Activated T-helper 17 cell treated with anti-CD3 and anti-CD28 coated beads, Interleukin-2, amount 50 U/mL, for 72 hours (primary cell): ENCODE results near the gene IGFL3. TPM values are rescaled to one million over a fixed set of nuclear protein-coding genes. Genes with fewer than 3 reads are reported as not detected.
"Not testable (repeated sequence)": the region's sequence is repeated elsewhere in the genome, so short reads cannot be mapped to it uniquely, and the experiment has no call there.

Experiments used
- ATAC-seq: fragments of 150-1000 bp; cut with Tn5 transposase; replicated peaks from 2 replicates; pipeline ENCODE4 v1.10.0; 2021; ENCODE audit warnings: mild to moderate bottlenecking, moderate library complexity
- H3K27ac Mint-ChIP-seq: one replicate; pipeline ENCODE4 v1.8.0; 2022; ENCODE audit warnings: mixed read lengths
- H3K27me3 Mint-ChIP-seq: one replicate; pipeline ENCODE4 v1.8.0; 2022; ENCODE audit warnings: mixed read lengths
- H3K36me3 Mint-ChIP-seq: one replicate; pipeline ENCODE4 v1.8.0; 2022; ENCODE audit warnings: low read depth, mild to moderate bottlenecking, mixed read lengths
- H3K4me1 Mint-ChIP-seq: one replicate; pipeline ENCODE4 v1.8.0; 2022; ENCODE audit warnings: mixed read lengths
- H3K4me3 Mint-ChIP-seq: one replicate; pipeline ENCODE4 v1.8.0; 2022; ENCODE audit warnings: mild to moderate bottlenecking, mixed read lengths
- H3K9me3 Mint-ChIP-seq: one replicate; pipeline ENCODE4 v1.8.0; 2022; ENCODE audit warnings: mixed read lengths
- total RNA-seq, 2 donors: library from RNA; stranded (reverse); gene quantifications; one replicate each; pipeline ENCODE4 v1.2.3, GENCODE V29; 2022

Gene IGFL3
- not detected for total RNA-seq

DNA sequence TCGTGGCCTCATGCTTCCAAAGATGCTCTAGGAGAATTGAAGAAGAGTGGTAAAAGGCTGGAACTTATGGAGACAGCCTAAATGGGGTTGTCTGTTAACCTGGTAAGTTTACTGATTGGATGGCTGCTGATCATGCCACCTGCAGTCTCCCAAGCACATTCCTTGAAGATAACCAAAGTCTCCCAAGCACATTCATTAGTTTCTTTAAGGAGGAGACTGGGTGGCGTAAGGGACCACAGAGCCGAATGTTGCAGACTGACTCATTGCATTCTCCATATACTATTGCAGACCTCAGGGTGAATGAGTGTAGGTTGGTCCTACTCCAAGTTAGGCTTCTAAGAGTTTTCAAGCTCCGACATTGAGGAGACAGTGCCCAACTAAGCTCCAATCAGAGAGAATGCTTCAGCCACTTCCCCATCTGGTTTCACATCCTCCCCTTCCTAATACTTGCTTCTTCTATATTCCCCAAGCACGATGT is at the start of gene IGFL3:
Gene IGFL3, minus strand, starts transcription at position 51 of the 478 bp plus-strand sequence. Its CDS starts 39 bp downstream, at position 12.
- H3K36me3 Mint-ChIP-seq = no peaks in the 10 kb centered on the region
- H3K9me3 Mint-ChIP-seq = no peaks in the 10 kb centered on the region
- no peak within 1 kb of the TSS for H3K27ac Mint-ChIP-seq
- H3K4me1 Mint-ChIP-seq = no peaks in the 10 kb centered on the region
- no peak within 1 kb of the TSS for H3K4me3 Mint-ChIP-seq
- peaks cover 73% of the 10 kb centered on the region for H3K27me3 Mint-ChIP-seq
- ATAC-seq = no peak

DNA sequence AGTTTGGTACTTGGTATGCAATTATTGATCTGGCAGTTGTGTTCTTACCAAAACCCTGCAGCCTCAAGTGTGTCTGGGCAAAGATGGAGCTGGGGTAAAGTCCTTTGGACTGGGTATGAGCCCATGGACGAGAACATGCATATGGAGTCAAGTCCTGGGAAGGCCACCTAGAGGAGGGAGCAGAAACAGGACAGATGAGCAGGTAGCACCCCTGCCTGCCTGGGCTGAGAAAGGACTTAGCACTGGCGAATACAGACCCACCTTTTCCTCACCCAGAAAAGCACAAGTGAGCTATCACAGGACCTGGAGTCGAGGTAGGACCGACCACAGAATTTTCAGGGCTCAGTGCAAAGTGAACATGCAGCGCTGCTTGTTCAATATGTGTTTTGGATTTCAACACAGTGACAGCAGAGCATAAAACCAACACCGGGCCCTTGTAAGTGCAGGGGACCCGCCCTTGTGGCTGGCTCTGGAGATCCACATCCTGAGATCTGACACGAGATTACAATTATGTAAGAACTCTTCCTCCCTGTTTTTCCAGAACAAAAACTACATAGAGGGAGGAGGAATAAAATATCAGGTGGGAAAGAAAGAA is 49.5 kb upstream of the IGFL3 start:
- ATAC-seq = no peak
- Mint-ChIP-seq H3K9me3 (peaks cover 5% of the 10 kb centered on the region), H3K4me3 (no peak overlapping the region), H3K27me3 (peaks cover 45% of the 10 kb centered on the region), H3K4me1 (no peaks in the 10 kb centered on the region), H3K36me3 (no peaks in the 10 kb centered on the region), H3K27ac (no peak overlapping the region)

DNA sequence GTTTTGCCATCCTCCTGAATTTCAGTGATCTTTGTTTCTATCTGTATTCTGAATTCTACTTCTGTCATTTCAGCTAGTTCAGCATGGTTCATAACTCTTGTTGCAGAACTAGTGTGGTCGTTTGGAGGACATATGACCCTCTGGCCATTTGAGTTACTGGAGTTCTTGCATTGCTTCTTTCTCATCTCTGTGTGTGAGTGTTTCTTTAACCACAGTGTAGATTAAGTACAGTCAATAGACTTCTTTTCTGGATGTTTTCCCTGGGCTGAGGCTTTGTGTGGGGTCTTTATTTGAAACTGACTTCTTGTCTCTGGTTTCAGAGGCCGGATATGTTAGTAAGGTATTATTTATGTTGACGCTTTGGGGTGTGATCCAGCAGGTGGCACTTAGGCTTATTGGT is 38.2 kb upstream of the IGFL3 start:
- H3K27me3 Mint-ChIP-seq = peaks cover 29% of the 10 kb centered on the region
- H3K9me3 Mint-ChIP-seq = peaks cover 9% of the 10 kb centered on the region
- ATAC-seq = no peak
- H3K36me3 Mint-ChIP-seq = no peaks in the 10 kb centered on the region
- no peak overlapping the region for H3K27ac Mint-ChIP-seq
- H3K4me3 Mint-ChIP-seq = no peak overlapping the region
- no peaks in the 10 kb centered on the region for H3K4me1 Mint-ChIP-seq

DNA sequence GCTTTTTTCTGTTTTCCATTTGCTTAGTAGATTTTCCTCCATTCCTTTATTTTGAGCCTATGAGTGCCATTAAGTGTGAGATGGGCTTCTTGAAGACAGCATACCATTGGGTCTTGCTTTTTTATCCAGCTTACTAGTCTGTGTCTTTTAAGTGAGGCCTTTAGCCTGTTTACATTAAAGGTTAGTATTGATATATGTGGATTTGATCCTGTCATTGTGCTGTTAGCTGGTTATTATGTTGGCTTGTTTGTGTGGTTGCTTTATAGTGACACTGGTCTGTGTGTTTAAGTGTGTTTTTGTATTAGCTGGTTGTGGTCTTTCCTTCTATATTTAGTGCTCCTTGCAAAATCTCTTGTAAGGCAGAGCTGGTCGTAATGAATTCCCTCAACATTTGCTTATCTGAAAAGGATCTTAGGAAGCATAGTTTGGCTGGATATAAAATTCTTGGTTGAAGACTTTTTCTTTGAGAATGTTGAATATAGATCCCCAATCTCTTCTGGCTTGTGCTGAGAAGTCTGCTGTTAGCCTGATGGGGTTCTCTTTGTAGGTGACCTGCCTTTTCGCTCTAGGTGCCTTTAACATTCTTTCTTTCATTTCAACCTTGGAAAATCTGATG is 37.3 kb upstream of the IGFL3 start:
- H3K27ac Mint-ChIP-seq, H3K9me3 Mint-ChIP-seq, H3K36me3 Mint-ChIP-seq, ATAC-seq, H3K4me1 Mint-ChIP-seq, H3K4me3 Mint-ChIP-seq: not testable (repeated sequence)
- peaks cover 29% of the 10 kb centered on the region for H3K27me3 Mint-ChIP-seq

DNA sequence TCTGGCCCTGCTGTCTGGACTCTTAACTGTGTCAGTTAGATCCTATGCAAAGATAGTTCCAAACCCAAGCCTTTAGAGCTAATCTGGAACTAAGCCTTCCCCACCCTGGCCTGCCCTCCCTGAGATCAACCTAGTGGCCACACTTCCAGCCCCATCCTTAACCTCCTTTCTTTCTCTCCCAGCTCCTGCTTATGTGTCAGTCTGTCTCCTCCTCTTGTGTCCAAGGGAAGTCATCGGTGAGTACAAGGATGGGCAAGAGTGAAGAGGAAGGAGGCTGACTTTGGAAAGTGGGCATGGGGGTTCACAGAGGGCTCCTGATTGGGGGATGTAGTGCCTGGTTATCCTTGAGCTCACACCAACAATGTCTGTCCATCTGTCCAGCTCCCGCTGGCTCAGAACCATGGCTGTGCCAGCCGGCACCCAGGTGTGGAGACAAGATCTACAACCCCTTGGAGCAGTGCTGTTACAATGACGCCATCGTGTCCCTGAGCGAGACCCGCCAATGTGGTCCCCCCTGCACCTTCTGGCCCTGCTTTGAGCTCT is 35.8 kb upstream of the IGFL3 start:
- H3K4me1 Mint-ChIP-seq = no peaks in the 10 kb centered on the region
- peaks cover 9% of the 10 kb centered on the region for H3K9me3 Mint-ChIP-seq
- no peak overlapping the region for H3K27ac Mint-ChIP-seq
- no peak overlapping the region for H3K4me3 Mint-ChIP-seq
- ATAC-seq = no peak
- H3K27me3 Mint-ChIP-seq = peaks cover 31% of the 10 kb centered on the region
- H3K36me3 Mint-ChIP-seq = no peaks in the 10 kb centered on the region

DNA sequence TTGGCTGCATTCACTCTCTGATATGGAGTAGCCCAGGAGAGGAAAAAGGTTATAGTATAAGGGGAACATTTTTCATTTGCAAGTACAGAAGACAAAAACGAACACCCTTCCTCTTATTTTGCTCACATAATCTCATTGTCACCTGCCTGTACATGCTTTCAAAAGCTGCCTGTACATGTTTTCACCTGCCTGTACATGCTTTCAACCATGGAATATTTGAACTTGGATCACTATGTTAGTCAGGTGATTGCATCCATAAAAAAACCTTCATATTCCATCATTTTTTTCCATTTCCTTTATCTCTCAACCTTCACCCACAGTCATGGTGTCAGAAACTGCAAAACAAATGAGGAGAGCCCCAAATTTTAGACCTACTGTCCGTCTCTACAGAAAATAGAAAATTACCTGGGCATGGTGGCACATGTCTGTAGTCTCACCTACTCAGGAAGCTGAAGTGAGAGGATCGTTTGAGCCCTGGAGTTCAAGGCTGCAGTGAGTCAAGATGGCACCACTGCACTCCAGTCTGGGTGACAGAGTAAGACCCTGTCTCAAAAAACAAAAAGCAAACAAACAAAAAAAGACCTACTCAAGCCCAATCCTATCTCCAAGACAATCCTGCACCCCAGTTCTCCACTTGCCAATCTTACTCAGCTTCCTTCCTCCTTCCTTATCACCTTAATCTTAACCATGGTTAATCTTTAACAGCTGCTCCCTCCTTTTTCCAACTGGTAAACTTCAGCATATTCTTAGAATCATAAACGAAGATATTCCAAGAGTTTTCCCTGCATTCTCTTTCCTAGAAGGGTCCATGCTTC is 35.1 kb upstream of the IGFL3 start:
- ATAC-seq = no peak
- H3K27me3 Mint-ChIP-seq = peaks cover 31% of the 10 kb centered on the region
- peaks cover 9% of the 10 kb centered on the region for H3K9me3 Mint-ChIP-seq
- H3K27ac Mint-ChIP-seq = no peak overlapping the region
- no peaks in the 10 kb centered on the region for H3K4me1 Mint-ChIP-seq
- H3K36me3 Mint-ChIP-seq = no peaks in the 10 kb centered on the region
- H3K4me3 Mint-ChIP-seq = no peak overlapping the region

DNA sequence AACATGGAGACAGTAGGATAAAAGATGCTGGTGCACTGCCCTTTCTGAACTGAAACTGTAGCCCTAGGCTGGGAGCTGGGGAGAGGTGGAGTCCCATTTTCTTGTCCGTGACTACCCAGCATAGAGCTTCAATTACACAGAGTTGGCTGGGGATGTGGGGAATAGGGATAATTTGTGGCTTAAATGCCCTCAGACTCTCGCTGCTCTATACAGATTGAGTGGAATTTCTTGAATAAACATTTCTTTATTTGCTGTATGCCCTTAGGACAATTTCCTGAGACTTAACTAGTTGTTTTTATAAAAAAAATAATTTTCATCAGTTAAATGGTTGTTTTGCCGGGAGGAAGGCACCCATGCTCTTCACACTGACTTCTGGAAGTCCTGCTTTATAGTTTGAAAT is 30.7 kb upstream of the IGFL3 start:
- no peak for ATAC-seq
- Mint-ChIP-seq H3K36me3 (no peaks in the 10 kb centered on the region), H3K4me3 (no peak overlapping the region), H3K9me3 (peaks cover 4% of the 10 kb centered on the region), H3K27ac (no peak overlapping the region), H3K4me1 (no peaks in the 10 kb centered on the region), H3K27me3 (peaks cover 48% of the 10 kb centered on the region)

DNA sequence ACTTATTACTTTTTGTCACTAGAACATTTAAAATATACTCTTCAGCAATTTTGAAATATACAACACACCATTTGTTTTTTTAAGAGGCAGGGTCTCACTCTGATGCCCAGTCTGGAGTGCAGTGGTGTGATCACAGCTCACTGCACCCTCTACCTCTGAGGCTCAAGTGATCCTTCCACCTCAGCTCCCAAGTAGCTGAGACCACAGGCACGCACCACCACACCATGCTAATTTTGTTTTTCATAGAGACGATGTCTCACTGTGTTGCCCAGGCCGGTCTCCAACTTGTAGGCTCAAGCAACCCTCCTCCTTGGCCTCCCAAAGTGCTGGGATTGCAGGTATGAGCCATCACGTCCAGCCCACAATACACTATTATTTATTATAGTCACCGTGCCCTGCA is 26.1 kb upstream of the IGFL3 start:
- H3K9me3 Mint-ChIP-seq = no peaks in the 10 kb centered on the region
- ATAC-seq = no peak
- H3K4me1 Mint-ChIP-seq = peaks cover 8% of the 10 kb centered on the region

DNA sequence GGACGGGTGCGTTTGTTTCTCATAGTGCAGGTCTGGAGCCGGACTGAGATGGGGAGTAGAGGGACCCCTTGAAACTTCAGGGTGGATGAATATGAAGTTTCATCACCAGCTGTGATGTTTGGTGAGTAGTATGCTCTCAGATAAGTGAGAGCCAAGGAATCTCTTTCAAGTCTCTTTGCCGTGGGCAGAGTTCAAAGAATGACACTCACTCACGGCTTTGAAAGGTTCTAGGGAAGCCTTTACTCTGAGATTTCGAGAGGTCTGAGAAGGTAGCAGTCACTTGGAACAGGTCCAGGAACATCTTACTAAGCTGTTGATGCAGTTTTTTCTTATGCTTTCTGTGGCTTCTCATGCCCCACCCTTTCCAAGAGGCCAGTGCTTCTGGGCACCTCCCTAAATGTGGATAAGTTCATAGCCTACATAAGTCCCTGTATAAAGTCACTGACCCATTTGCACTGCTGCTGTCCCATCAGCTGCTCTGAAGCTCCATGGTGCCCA is 23.4 kb upstream of the IGFL3 start, which contains the start of gene IGFL2:
Gene IGFL2, plus strand, starts transcription at position 448 of the 498 bp plus-strand sequence. Its CDS starts 41 bp downstream, at position 489.
- no peaks in the 10 kb centered on the region for H3K36me3 Mint-ChIP-seq
- peaks cover 38% of the 10 kb centered on the region for H3K27me3 Mint-ChIP-seq
- peaks cover 8% of the 10 kb centered on the region for H3K4me1 Mint-ChIP-seq
- H3K27ac Mint-ChIP-seq = no peak within 1 kb of the TSS
- no peak within 1 kb of the TSS for H3K4me3 Mint-ChIP-seq
- H3K9me3 Mint-ChIP-seq = no peaks in the 10 kb centered on the region
- peak; percentile 74 for ATAC-seq

More for the DNA sequence above, 26.1 kb upstream of the IGFL3 start:
- H3K36me3 Mint-ChIP-seq = no peaks in the 10 kb centered on the region
- peaks cover 48% of the 10 kb centered on the region for H3K27me3 Mint-ChIP-seq
- H3K4me3 Mint-ChIP-seq = no peak overlapping the region
- no peak overlapping the region for H3K27ac Mint-ChIP-seq

DNA sequence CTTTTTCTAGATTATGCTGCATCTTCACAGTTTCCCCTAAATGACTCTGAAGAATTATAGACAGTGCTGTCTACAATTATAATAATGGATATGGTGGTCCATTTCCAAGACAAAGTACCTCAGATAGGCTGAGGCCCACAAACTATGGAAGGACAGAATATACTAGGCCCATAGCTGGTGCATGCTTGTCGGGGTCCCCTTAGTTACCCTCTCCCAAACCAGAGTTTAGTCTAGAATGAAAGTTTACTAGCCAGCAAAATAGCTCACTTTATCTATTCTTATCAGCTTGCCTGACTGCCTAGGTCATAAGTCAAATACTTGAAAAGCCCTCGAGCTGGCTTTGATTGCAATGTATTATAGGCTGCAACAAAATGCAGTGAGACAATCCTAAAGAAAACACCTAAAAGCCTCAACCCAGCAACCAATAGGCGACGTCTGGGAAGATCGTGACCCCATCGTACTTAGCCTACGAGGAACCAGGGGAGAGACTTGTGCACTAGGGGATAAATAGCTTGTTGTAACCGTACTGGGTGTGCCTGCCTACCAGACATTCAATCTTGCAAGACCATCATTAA is 22.8 kb upstream of the IGFL3 start:
- H3K27ac Mint-ChIP-seq = no peak overlapping the region
- H3K36me3 Mint-ChIP-seq = no peaks in the 10 kb centered on the region
- peaks cover 33% of the 10 kb centered on the region for H3K27me3 Mint-ChIP-seq
- H3K9me3 Mint-ChIP-seq = no peaks in the 10 kb centered on the region
- no peak for ATAC-seq
- no peak overlapping the region for H3K4me3 Mint-ChIP-seq
- H3K4me1 Mint-ChIP-seq = peaks cover 8% of the 10 kb centered on the region

DNA sequence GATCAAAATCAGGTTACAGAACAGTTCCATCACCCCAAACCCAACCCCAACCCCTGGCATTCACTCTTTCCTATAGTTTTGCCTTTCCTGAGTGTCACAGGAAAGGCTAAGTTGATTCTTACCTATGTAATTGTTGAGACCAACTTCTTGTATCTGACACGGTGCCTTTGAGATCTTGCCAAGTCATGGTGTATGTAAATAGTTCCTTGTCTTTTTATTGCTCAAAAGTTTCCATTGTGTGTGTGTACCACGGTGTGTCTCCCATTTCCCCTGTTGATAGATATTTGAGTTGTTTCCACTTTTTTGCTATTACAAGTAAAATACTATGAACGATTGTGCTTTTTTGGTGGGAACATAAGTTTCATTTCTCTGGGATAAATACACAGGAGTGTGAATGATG is 20.3 kb upstream of the IGFL3 start:
- Mint-ChIP-seq H3K27me3 (peaks cover 27% of the 10 kb centered on the region), H3K27ac (no peak overlapping the region), H3K4me1 (peaks cover 8% of the 10 kb centered on the region), H3K9me3 (no peaks in the 10 kb centered on the region), H3K4me3 (no peak overlapping the region), H3K36me3 (no peaks in the 10 kb centered on the region)
- ATAC-seq = no peak

DNA sequence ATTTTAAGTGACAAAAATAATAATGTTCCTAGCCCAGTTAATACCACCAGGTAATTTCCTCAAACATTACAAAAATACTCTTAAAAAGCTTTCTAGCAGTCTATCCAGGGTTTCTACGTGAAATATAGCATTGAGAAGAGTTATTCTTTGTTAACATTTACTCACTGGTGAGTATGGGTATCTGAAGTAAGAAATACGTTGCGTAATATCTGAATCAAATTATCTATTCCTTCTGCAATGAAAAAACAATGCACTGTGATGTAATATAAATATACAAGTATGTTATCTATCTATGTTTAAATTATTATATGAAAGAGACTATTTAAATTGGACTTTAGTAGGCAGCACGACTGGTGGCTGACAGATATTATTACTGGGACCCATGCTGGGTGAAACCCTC is 17.8 kb upstream of the IGFL3 start:
- H3K27ac Mint-ChIP-seq = no peak overlapping the region
- no peaks in the 10 kb centered on the region for H3K4me1 Mint-ChIP-seq
- no peak for ATAC-seq
- H3K36me3 Mint-ChIP-seq = no peaks in the 10 kb centered on the region
- H3K4me3 Mint-ChIP-seq = no peak overlapping the region
- H3K27me3 Mint-ChIP-seq = peaks cover 18% of the 10 kb centered on the region
- no peaks in the 10 kb centered on the region for H3K9me3 Mint-ChIP-seq

DNA sequence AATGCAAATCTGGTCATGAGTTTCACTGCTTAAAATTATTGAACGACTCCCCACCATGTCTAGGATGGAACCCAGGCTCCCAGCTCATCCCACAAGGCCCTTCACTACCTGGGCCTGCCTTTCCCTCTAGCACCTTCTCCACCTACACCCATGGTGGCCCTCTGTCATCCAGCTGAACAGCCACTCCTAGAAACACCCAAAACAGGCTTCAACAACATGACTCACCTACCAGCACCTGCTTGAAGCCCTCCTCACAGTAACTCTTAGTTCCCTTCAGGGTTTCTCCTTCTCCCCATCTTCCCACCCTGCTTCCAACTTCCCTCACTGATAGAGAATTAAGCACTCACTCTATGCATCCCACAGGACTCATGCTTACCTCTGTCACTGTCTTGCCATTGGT is 16.9 kb upstream of the IGFL3 start:
- Mint-ChIP-seq H3K4me3 (no peak overlapping the region), H3K36me3 (no peaks in the 10 kb centered on the region), H3K4me1 (no peaks in the 10 kb centered on the region), H3K9me3 (no peaks in the 10 kb centered on the region), H3K27ac (no peak overlapping the region), H3K27me3 (peaks cover 16% of the 10 kb centered on the region)
- ATAC-seq = no peak

DNA sequence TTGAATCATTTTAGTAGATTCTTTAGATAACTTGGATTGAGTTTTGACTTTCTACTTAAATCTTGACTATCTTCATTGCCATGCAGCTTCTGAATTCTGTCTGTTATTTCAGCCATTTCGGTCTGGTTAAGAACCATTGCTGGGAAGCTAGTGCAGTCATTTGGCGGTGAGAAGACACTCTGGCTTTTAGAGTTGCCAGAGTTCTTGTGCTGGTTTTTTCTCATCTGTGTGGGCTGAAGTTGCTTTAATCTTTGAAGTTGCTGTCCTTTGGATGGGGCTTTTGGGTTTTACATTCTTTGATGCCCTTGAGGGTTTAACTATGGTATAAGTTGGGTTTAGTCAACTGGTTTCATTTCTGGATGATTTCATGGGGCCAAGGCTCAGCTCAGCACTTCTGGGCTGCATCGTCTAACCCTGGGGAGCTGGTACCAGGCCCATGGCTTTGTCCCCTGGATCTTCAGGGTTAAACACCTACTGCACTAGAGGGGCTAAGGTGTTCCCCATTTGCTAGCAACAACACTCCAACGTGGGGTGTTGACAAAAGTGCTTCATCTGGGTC is 13.5 kb upstream of the IGFL3 start:
- ATAC-seq = peak; percentile 58
- Mint-ChIP-seq H3K27me3 (peaks cover 26% of the 10 kb centered on the region), H3K4me1 (no peaks in the 10 kb centered on the region)

More for the DNA sequence above, 13.5 kb upstream of the IGFL3 start:
- no peaks in the 10 kb centered on the region for H3K9me3 Mint-ChIP-seq
- no peak overlapping the region for H3K27ac Mint-ChIP-seq
- no peaks in the 10 kb centered on the region for H3K36me3 Mint-ChIP-seq
- H3K4me3 Mint-ChIP-seq = no peak overlapping the region
